Liver (tissue), 9 donors: ENCODE results near the gene RASA3. TPM values are rescaled to one million over a fixed set of nuclear protein-coding genes. Genes with fewer than 3 reads are reported as not detected.
A peak's percentile ranks its signal among the peaks of the same experiment; 100 is the strongest.
"Not testable (repeated sequence)": the region's sequence is repeated elsewhere in the genome, so short reads cannot be mapped to it uniquely, and the experiment has no call there.

Experiments used
- DNase-seq: peaks from one replicate; pipeline ENCODE4 v3.0.0-alpha.2; 2017; ENCODE audit warnings: low spot score
- H3K27ac ChIP-seq, 2 donors: one replicate each; pipeline ENCODE4 v1.7.0; 2013; ENCODE audit warnings: inconsistent platforms in 2 of 2, low read length in 2 of 2, control low read depth in 1 of 2, low read depth in 1 of 2, mild to moderate bottlenecking in 1 of 2
- H3K27me3 ChIP-seq, 4 donors: one replicate each; pipeline versions ENCODE4 v1.6.1 to v1.7.0; 2013; ENCODE audit warnings: low read length in 3 of 4, inconsistent platforms in 1 of 4, mild to moderate bottlenecking in 1 of 4, moderate library complexity in 1 of 4; ENCODE audit not compliant: control insufficient read depth in 4 of 4, insufficient read depth in 4 of 4
- H3K36me3 ChIP-seq, 4 donors: one replicate each; pipeline versions ENCODE4 v1.6.1 to v1.7.0; 2013; ENCODE audit warnings: low read length in 3 of 4, mild to moderate bottlenecking in 3 of 4, low read depth in 1 of 4, moderate library complexity in 1 of 4; ENCODE audit not compliant: control insufficient read depth in 4 of 4, insufficient read depth in 3 of 4
- H3K4me1 ChIP-seq, 4 donors: one replicate each; pipeline versions ENCODE4 v1.6.1 to v1.7.0; 2013; ENCODE audit warnings: low read length in 3 of 4, mild to moderate bottlenecking in 3 of 4, moderate library complexity in 1 of 4; ENCODE audit not compliant: control insufficient read depth in 4 of 4, insufficient read depth in 4 of 4
- H3K4me3 ChIP-seq, 3 donors: one replicate each; pipeline versions ENCODE4 v1.6.1 to v1.7.0; 2013; ENCODE audit warnings: low read length in 3 of 3, control low read depth in 1 of 3, low read depth in 1 of 3, mild to moderate bottlenecking in 1 of 3
- H3K9ac ChIP-seq, 2 donors: one replicate each; pipeline ENCODE4 v1.7.0; 2013; ENCODE audit warnings: low read length in 2 of 2, mild to moderate bottlenecking in 2 of 2, moderate library complexity in 2 of 2, control low read depth in 1 of 2, low read depth in 1 of 2
- H3K9me3 ChIP-seq, 4 donors: one replicate each; pipeline versions ENCODE4 v1.6.1 to v1.7.0; 2013; ENCODE audit warnings: low read length in 3 of 4; ENCODE audit not compliant: control insufficient read depth in 4 of 4
- ATF3 ChIP-seq: IDR thresholded peaks from 2 replicates; pipeline ENCODE4 v1.6.1; 2016; ENCODE audit warnings: antibody characterized with exemption
- EGR1 ChIP-seq, 2 donors: IDR thresholded peaks; 2 replicates each; pipeline ENCODE4 v1.6.1; 2016 to 2018; ENCODE audit warnings: antibody characterized with exemption in 2 of 2, low read depth in 2 of 2
- FOXA1 ChIP-seq: IDR thresholded peaks from 2 replicates; pipeline ENCODE4 v1.6.1; 2016; ENCODE audit warnings: antibody characterized with exemption
- GABPA ChIP-seq, 2 donors: IDR thresholded peaks in 1 of 2; conservative IDR thresholded peaks in 1 of 2; 2 replicates each; pipeline ENCODE4 v1.6.1; 2016; ENCODE audit warnings: antibody characterized with exemption in 2 of 2, mild to moderate bottlenecking in 1 of 2, moderate library complexity in 1 of 2
- HNF4A ChIP-seq, 2 donors: conservative IDR thresholded peaks; 2 replicates each; pipeline ENCODE4 v1.6.1; 2016; ENCODE audit warnings: antibody characterized with exemption in 2 of 2, mild to moderate bottlenecking in 2 of 2
- HNF4G ChIP-seq: IDR thresholded peaks from 2 replicates; pipeline ENCODE4 v1.6.1; 2016; ENCODE audit warnings: antibody characterized with exemption
- JUND ChIP-seq, 2 donors: IDR thresholded peaks; 2 replicates each; pipeline ENCODE4 v1.6.1; 2016; ENCODE audit warnings: antibody characterized with exemption in 2 of 2
- RAD21 ChIP-seq, 2 donors: IDR thresholded peaks; 2 replicates each; pipeline ENCODE4 v1.6.1; 2016; ENCODE audit warnings: antibody characterized with exemption in 2 of 2, mild to moderate bottlenecking in 2 of 2
- REST ChIP-seq: IDR thresholded peaks from 2 replicates; pipeline ENCODE4 v1.6.1; 2016; ENCODE audit warnings: antibody characterized with exemption, mild to moderate bottlenecking
- RXRA ChIP-seq, 2 donors: IDR thresholded peaks; 2 replicates each; pipeline ENCODE4 v1.6.1; 2017 to 2018; ENCODE audit warnings: antibody characterized with exemption in 2 of 2, mild to moderate bottlenecking in 1 of 2
- TAF1 ChIP-seq: conservative IDR thresholded peaks from 2 replicates; pipeline ENCODE4 v1.6.1; 2016; ENCODE audit warnings: antibody characterized with exemption, mild to moderate bottlenecking
- YY1 ChIP-seq: IDR thresholded peaks from 2 replicates; pipeline ENCODE4 v1.6.1; 2016; ENCODE audit warnings: antibody characterized with exemption, mild to moderate bottlenecking
- ZBTB33 ChIP-seq: IDR thresholded peaks from 2 replicates; pipeline ENCODE4 v1.6.1; 2016; ENCODE audit warnings: antibody characterized with exemption
- WGBS: extraction: QIAGEN DNeasy Blood & Tissue Kit; methylation state at CpG from one replicate; pipeline ENCODE4 v1.1.7; 2013; 5-methylcytosine and 5-hydroxymethylcytosine counted together
- polyA plus RNA-seq, 2 donors: library from polyadenylated mRNA; stranded (reverse) in 1 of 2; unstranded in 1 of 2; fragments of 200-250 nt in 1 of 2; fragments of >200 nt in 1 of 2; fragmentation: Nextera tagmentation in 1 of 2; extraction: Ambion mirVana in 1 of 2; gene quantifications; one replicate each; pipeline versions ENCODE4 v1.2.1 to v1.2.3, GENCODE V29; 2013 to 2015
- total RNA-seq, 2 donors: library from RNA; depleted of rRNA; stranded (reverse); fragments of >200 nt; gene quantifications; one replicate each; pipeline ENCODE4 v1.2.3, GENCODE V29; 2014
- TF ChIP-seq, protein P1 (sequence below): fragments of 150-350 bp; IDR thresholded peaks from 2 replicates; pipeline ENCODE4 v1.5.1; 2017; ENCODE audit warnings: improper control_type of control experiment, low read depth, low read length; ENCODE audit not compliant: missing input control
- donor health status: healthy.
- donor health status: healthy.
- donor health status: healthy.
- donor health status: healthy.
- donor health status: healthy.

RASA3 gene
- total and polyA plus RNA-seq, 4 donors: 0.64 to 5.9 (median 3.8) TPM

GRCh38 chr13:114110830-114111189 lies 21.6 kb downstream of the RASA3 start:
- peak in 1 of 2 donors; percentile 1 for TF ChIP-seq RAD21 (IDR thresholded peaks at IDR 0.05)
- H3K36me3 ChIP-seq, H3K4me1 ChIP-seq, H3K4me3 ChIP-seq, DNase-seq, H3K9me3 ChIP-seq, H3K9ac ChIP-seq, H3K27me3 ChIP-seq: not testable (repeated sequence)
- peak overlapping the region in 1 of 2 donors; percentile 7 for H3K27ac ChIP-seq
- 61% methylated on average over 18 of the region's 18 CpGs for WGBS

- H3K4me3 ChIP-seq: no peak overlapping the region
- peak overlapping the region in 1 of 2 donors; percentile 7 for H3K27ac ChIP-seq
- 68% methylated on average over 25 of the region's 25 CpGs for WGBS
- TF ChIP-seq RAD21 (IDR thresholded peaks at IDR 0.05) (peak in 1 of 2 donors; percentile 47), YY1 (no peak)
- H3K9me3 ChIP-seq: no peaks in the 10 kb centered on the region
- no peaks in the 10 kb centered on the region for H3K36me3 ChIP-seq
- H3K9ac ChIP-seq: no peak overlapping the region
- no peaks in the 10 kb centered on the region for H3K4me1 ChIP-seq
- no peak for DNase-seq
- no peaks in the 10 kb centered on the region for H3K27me3 ChIP-seq
Measured at GRCh38 chr13:114110091-114110829, 22.2 kb downstream of the RASA3 start.

GRCh38 chr13:114109641-114110041 lies 22.8 kb downstream of the RASA3 start:
- no peak overlapping the region for H3K9ac ChIP-seq
- H3K4me3 ChIP-seq: no peak overlapping the region
- no peaks in the 10 kb centered on the region for H3K9me3 ChIP-seq
- no peak for DNase-seq
- H3K27ac ChIP-seq: no peak overlapping the region
- 74% methylated on average over 24 of the region's 24 CpGs for WGBS
- no peak for TF ChIP-seq RXRA (IDR thresholded peaks at IDR 0.05)
- no peak for TF ChIP-seq ZBTB33
- TF ChIP-seq ATF3: no peak
- TF ChIP-seq TAF1: no peak
- TF ChIP-seq EGR1 (IDR thresholded peaks at IDR 0.05; ENCODE audit: low read depth in 2 of 2): no peak
- no peaks in the 10 kb centered on the region for H3K4me1 ChIP-seq
- H3K36me3 ChIP-seq: no peaks in the 10 kb centered on the region
- H3K27me3 ChIP-seq: no peaks in the 10 kb centered on the region

- Histone ChIP-seq H3K9me3 (no peaks in the 10 kb centered on the region), H3K36me3 (no peaks in the 10 kb centered on the region), H3K27me3 (no peaks in the 10 kb centered on the region), H3K9ac (no peak overlapping the region), H3K4me3 (no peak overlapping the region), H3K4me1 (no peaks in the 10 kb centered on the region), H3K27ac (no peak overlapping the region)
- 87% methylated on average over 20 of the region's 20 CpGs for WGBS
- no peak for DNase-seq
- no peak for TF ChIP-seq FOXA1
- TF ChIP-seq YY1: no peak
- no peak for TF ChIP-seq HNF4G
- no peak for TF ChIP-seq EGR1 (IDR thresholded peaks at IDR 0.05; ENCODE audit: low read depth in 2 of 2)
- TF ChIP-seq RAD21 (IDR thresholded peaks at IDR 0.05): no peak
- TF ChIP-seq REST: no peak
- no peak for TF ChIP-seq HNF4A (conservative IDR thresholded peaks at IDR 0.05)
- no peak for TF ChIP-seq ATF3
- TF ChIP-seq GABPA (IDR thresholded peaks at IDR 0.05 in 1 of 2, conservative IDR thresholded peaks at IDR 0.05 in 1 of 2): no peak
- no peak for TF ChIP-seq JUND (IDR thresholded peaks at IDR 0.05)
- TF ChIP-seq, protein P1, sequence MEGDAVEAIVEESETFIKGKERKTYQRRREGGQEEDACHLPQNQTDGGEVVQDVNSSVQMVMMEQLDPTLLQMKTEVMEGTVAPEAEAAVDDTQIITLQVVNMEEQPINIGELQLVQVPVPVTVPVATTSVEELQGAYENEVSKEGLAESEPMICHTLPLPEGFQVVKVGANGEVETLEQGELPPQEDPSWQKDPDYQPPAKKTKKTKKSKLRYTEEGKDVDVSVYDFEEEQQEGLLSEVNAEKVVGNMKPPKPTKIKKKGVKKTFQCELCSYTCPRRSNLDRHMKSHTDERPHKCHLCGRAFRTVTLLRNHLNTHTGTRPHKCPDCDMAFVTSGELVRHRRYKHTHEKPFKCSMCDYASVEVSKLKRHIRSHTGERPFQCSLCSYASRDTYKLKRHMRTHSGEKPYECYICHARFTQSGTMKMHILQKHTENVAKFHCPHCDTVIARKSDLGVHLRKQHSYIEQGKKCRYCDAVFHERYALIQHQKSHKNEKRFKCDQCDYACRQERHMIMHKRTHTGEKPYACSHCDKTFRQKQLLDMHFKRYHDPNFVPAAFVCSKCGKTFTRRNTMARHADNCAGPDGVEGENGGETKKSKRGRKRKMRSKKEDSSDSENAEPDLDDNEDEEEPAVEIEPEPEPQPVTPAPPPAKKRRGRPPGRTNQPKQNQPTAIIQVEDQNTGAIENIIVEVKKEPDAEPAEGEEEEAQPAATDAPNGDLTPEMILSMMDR: no peak
Measured at GRCh38 chr13:114108894-114109293, 23.5 kb downstream of the RASA3 start.
